HG03103 (cell line): ENCODE measurements around the gene ZDHHC4.

Experiments used
- ATAC-seq: cut with Tn5 transposase; IDR thresholded peaks from one replicate; pipeline ENCODE4 v1.9.1; 2021; ENCODE audit warnings: low read depth; ENCODE audit not compliant: unreplicated experiment

The ZDHHC4 gene

GRCh38 chr7:6577369-6578113 is at the start of gene ZDHHC4:
TSS of gene ZDHHC4 (plus strand) at chr7:6577454. CDS start at chr7:6580562, 3,108 bp downstream.
- ATAC-seq, result peak; percentile 95

GRCh38 chr7:6528401-6529130 is 48.7 kb upstream of the ZDHHC4 start:
- no peak for ATAC-seq

- no peak for ATAC-seq
These were observed 47.6 kb upstream of the ZDHHC4 start for GRCh38 chr7:6529643-6530042.

DNA sequence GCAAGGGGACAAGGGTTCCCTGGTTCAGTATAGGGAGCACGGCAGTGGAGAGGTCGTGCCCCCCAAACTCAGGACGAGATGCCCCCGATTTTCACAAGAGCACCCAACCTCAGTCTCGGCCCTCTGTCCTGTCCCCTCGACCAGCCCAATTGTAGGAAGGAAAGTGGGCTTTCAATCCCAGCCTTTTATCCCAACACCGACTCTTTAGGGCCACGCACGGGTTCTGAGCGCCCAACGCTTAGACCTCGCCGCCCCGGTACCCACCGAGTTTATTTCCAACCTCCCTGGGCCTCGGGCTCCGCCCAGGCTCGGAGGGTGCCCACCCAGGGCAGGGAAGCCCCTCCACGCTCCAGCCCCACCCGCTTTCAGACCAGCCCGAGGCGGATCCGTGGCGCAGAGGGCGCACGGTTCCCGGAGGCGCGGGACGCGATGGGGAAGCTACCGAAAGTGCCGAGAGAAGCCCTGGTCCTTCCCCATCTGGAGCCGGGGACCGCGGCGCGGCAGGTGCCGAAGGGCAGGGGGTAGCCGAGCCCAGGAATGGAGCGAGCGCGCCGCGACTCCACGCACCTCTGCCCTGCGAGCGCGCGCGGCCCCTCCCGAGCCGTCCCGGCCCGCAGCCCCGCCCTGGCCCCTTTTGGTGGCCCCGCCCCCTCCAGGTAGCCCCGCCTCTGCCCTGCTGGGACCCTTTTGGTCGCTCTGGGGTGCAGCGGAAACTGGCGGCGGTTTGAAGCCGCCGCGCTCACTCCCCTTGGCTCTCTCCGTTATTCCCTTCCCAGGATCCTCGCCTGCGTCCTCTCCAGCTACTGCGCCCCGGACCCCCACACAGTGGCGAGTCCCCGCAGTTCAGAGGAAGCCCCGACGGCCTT is 46.4 kb upstream of the ZDHHC4 start:
- ATAC-seq, result peak; percentile 44

GRCh38 chr7:6531492-6532279 is 45.6 kb upstream of the ZDHHC4 start:
- ATAC-seq, result peak; percentile 12

DNA sequence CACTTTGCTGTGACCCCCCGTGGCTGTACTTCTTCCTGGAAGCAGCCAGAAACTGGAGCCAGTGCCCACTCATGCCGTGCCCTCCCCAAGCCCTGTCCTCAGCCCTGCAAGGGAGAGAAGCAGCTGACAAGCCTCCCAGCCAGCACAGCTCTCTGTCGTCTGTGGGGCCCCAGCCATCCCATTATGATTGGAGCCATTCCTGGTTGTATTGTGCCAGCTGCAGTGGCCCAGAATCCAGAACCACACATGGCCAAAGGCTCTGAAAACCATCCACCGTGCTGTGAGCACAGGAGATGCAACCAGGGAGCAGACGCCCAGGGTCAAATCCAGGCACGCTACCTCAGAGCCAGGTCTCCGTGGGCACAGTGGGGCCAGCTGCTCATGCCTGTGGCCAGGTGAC is 44.7 kb upstream of the ZDHHC4 start:
- no peak for ATAC-seq

GRCh38 chr7:6533893-6534495 is 43.3 kb upstream of the ZDHHC4 start:
- ATAC-seq, result no peak

GRCh38 chr7:6536262-6537260 is 40.7 kb upstream of the ZDHHC4 start:
- no peak for ATAC-seq

- ATAC-seq, result no peak
These were observed 34.9 kb upstream of the ZDHHC4 start for GRCh38 chr7:6542368-6542767.

- ATAC-seq, result no peak
These were observed 31.7 kb upstream of the ZDHHC4 start for GRCh38 chr7:6545398-6546126.

- ATAC-seq, result no peak
These were observed 30.6 kb upstream of the ZDHHC4 start for GRCh38 chr7:6546498-6547251.

DNA sequence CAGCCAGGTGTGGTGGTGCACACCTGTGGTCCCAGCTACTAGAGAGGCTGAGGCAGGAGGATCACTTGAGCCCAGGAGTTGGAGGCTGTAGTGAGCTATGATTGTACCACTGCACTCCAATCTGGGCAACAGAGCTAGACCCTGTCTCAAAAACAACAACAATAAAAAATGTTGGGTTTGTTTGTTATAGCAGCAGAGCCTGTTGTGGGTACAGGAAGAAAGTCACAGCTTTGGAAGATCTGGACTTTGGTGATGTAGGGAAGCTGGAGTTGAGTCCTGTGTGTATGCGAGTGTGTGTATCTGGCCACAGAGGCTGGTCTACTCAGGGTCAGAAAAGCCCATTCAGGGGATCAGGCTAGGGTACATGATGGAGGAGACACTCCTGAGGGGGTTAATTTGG is 29.9 kb upstream of the ZDHHC4 start:
- no peak for ATAC-seq

DNA sequence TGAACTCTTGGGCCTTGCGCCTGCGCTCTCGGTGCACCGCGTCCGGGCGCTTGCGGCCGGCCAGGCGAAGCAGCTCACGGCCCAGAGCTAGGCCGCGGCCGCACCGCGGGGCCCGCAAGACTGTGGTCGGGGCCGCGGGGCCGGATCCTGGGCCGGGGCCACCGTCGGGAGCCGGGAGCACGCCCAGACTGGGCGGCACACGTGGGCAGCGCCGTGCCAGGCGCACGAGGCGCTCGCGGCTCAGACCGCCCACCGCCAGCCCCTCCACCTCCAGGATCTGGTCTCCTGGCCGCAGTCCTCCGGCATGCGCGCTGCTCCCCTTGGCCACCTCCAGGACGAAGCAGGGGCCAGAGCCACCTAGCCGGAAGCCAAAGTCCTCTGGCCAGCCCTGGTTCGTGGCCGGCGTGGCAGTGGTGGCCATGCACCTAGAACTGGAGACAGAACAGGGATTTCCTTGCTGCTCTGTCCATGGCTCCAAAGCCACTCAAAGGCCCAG is 26.2 kb upstream of the ZDHHC4 start, which contains the start of gene GRID2IP:
TSS of gene GRID2IP (minus strand) at position 446 of the 496 bp plus-strand sequence. CDS start at position 421, 25 bp downstream.
- no peak for ATAC-seq

DNA sequence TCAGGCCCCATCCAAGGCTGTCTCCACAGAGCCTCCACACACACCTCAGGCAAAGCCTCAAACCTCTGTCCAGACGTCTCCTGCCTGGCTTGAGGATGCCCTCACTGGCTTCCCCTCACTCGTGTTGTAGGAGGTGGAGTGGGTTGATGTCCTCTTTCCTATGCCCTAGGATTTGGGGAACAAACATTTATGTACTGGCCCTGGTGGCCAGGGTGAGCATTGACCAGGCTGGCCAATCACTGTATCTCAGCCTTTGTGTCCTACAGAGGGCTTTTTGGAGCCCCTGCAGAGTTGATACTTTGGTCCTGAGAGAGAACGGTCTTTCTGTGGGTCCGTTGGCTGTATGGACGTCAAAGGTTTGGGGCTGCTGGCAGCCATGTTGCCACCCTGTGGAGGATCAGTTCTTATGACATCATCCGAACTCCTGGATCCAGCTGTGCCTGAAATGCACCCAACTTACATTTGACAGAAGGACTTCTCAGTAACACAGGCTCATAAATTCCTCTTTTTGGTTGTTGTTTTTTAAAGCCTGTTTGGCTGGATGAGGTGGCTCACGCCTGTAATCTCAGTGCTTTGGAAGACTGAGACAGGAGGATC is 23.7 kb upstream of the ZDHHC4 start:
- no peak for ATAC-seq

DNA sequence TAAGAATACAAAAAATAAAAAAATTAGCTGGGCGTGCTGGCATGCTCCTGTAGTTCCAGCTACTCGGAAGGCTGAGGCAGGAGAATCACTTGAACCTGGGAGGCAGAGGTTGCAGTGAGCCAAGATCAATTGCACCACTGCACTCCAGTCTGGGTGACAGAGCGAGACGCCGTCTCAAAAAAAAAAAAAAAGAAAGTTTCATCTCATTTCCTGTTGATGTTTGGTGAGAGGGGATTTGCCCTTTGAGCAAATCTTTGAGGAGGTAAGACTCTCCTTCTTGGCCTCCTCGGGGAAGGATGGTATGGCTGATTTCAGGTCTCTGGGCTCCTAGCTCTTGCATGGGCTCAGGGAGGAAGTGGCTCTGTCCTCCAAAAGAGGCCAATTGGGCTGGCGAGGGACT is 22.4 kb upstream of the ZDHHC4 start:
- ATAC-seq, result no peak

GRCh38 chr7:6556196-6556595 is 21.1 kb upstream of the ZDHHC4 start:
- no peak for ATAC-seq

DNA sequence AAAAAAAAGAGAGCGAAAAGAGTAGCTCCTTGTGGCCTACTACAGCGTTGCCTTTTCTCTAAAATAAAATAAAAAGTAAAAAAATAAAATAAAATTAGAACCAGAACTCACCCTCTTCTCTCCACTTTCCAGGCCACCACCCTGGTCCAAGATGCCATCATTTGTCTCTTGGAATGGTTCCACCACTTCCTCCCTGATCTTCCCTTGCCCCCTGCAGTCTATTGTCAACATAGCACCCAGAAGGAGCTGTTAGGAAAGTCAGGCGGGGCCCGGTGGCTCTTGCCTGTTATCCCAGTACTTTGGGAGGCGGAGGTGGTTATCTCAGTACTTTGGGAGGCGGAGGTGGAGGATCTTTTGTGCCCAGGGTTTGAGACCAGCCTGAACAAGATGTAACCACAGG is 18.4 kb upstream of the ZDHHC4 start:
- no peak for ATAC-seq
